ENCODE measurements around the gene PSD.

The PSD gene

DNA sequence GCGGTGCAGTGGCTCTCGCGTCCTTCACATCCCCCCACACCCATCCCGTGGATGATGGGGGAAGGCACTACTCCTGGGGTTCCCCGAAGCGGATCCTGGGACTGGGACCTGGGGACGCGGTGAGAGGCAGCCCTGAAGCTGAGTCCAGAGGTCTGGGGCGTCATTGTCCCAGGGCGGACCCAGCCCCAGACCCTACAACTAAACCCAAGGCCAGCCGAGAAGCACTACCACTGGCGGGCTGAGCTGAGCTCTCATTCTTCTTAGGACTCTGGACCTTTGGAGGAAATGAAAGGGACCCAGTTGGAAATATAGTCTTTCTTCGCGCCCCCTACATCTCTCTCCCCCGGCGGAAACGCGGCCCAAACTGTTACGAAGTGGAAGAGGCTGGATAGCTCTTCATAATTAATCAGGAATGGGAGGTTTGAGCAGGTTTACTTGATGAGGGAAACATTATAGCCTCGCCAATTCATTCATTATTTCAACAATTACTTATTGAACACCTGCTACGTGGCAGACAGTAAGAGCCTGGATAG lies 1.7 kb upstream of the PSD start:
- DNase-seq (ENCODE audit: low read depth), result no peak

DNA sequence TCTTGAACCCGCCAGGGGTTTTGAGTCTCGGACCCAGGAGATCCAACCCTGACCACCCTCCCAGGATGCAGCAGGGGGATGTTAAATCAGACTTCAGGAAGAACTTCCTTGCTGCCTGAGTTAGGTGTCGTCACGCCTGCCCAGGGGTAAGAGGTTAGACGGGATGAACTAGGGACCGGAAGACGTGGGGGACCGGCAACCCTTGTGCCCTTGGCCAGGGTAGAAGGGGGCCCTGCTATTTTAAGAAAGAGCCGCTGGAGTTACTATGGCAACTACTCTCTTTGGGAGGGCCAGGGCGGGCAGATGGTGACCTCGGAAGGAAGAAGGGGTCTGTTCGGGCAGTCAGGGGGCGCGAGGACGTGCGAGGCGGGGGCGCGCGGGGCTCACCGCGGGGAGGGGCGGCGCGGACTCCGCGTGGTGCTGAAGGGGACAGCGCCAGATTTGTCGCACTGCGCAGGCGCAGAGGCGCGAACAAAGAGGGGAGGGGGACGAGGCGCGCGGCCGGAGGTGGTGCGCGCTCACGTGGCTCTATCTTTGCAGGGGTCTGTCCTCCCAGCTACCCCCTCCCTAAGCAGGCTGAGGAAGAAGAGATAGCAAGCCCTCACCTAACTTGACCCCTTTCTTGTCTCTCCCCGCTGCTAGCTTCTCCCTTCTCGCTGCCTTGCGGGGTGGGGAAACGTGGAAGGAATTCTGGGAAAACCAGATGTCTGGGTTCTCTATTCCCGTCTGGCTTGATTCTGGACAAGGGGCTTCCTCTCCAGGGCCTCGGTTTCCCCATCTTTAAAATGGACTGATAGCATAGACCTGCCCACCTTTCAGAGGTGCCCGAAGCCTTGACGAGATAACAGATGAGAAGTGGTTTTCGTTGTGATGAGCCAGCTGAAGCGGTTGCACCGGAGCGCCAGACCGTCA lies 940 bp upstream of the PSD start:
- peak; percentile 48 for DNase-seq (ENCODE audit: low read depth)

DNA sequence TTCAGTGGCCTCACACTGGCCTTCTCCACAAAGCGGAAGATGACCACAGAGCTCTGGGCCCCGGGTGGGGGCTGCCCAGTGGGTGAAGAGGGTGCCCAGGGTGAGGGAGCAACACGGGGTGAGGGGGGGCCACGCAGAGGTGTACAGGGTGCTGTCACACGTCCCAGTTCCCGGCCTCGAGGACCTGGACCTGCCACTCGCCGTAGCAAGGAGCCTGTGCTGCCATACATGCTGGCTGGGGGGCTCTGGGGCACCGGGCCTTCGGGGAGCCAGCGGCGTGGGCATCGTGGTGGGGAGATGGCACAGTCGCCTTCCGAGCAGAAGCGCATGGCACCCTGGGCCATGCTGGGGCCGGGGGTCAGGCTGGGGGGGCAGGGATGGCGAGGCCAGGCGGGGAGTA lies 1.9 kb downstream of the PSD start:
- no peak for DNase-seq (ENCODE audit: low read depth)

DNA sequence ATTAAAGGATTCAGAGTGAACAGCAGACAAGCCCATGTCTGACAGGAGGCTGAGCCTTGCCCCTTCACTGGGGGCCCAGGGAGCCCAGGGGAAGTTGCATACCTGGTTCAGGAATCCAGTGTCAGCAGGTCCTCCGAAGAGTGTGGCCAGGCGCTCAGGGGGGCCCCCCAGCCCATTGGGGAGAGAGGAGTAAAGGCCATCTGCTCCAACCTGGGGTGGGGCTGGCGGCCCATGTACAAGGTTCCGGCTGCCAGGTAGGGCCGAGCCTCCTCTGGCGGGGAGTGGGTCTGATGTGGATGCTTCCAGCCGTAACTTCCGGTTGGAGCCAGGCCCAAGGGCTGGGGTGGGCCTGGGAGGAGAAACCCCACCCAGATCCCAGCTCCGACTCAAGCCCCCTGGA lies 2.3 kb downstream of the PSD start:
- no peak for DNase-seq (ENCODE audit: low read depth)

DNA sequence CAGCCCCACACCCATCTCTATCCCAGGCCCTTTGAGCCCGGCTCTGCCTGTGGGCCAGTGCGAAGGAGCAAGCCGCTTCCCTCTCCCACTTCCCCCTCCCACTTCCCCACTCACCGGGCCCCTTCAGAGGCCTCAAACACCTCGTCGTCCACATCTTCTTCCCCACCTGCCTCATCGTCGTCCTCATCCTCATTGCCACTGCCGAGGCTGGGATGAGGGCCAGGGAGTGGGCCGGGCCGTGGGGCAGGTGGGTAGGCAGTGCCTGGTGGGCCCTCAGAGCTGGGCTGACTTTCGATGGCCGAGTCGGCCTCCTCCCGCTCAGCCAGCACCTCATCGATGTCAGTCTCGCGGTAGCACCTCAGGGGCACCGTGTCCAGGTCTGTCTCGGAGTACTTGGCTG lies 3.8 kb downstream of the PSD start:
- no peak for DNase-seq (ENCODE audit: low read depth)

DNA sequence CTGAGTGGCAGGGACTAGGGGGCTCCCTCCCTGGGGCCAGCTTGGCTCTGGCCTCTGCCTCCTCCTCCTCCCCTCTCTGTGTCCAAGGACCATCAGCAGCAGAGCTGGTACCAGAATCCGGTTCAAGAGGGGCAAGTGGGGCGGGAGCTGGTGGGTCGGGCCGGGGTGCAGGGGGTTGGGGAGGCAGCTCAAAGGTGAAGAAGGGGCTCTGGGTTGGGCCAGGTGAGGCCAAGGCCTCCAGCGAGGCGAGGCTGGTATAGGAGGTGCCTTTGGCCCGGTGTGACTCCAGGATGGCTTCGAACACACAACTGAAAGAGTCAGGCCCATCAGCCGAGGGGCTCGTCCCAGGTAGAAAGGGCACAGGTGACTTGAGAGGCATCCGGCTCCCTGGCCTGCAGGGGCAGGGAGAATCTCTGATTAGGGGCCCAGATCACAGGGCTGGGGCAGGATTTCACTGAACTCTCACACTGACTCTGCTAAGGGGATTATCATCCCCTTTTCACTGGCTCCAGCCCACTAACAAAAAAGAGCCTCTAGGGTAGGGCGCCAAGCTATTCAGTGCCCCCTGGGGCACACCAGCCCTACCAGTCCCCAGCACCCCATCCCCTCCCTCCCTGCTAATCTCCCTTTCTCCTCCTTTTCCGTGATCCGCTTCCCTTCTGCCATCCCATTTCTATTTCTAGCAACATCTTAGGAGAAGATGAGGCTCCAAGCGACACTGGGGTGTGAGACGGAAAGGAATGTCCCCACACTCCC lies 4.6 kb downstream of the PSD start:
- no peak for DNase-seq (ENCODE audit: low read depth)

DNA sequence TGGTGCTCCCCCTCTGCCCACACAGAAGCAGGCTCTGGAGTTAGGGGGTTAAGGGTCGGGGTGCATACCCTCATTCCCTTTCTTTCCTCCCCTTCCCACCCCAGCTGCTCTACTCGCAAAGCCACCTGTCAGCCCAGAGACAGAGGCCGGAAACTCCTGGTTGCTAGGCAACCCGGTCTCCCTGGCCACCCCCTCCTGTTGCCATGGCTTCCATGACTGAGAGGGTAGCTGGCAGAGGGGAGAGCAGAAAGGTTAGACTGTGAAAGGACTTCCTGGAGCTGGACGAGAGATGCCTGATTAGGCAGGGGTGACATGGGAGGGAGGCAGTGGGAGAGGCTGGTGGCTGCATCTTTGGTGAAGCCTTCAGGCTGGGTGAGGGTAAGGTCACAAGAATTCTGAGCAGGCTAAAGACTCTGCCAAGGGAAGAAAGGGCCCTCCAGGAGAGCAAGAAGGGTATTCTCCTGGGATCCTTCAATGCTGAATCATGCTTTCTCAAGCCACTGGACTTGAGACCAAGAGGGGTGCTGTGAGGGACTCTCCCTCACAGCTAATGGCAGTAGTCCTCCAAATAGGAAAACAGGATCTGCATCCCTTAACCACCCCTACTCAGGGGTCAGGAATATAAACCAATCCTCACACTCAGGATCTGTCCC lies 5.4 kb downstream of the PSD start:
- no peak for DNase-seq (ENCODE audit: low read depth)

DNA sequence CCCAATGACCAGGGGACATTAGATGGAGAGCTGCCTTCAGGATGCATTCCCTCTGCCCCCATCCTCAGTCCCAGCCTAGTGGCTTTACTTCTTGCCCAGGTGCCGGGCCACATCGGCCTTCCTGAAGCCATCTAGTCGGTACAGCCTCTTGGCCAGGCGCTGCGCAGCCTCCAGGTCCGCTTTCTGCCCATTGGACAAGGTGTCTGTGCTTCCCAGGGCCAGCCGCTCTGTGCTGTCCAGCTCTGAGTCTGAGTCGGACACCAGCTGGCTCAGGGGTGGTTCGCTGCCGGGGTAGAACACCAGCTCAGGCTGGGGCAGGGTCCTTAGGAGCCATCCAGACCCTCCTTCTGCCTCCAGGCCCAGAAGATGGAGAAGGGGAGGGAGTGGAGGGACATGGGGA lies 6.3 kb downstream of the PSD start:
- DNase-seq (ENCODE audit: low read depth), result no peak

DNA sequence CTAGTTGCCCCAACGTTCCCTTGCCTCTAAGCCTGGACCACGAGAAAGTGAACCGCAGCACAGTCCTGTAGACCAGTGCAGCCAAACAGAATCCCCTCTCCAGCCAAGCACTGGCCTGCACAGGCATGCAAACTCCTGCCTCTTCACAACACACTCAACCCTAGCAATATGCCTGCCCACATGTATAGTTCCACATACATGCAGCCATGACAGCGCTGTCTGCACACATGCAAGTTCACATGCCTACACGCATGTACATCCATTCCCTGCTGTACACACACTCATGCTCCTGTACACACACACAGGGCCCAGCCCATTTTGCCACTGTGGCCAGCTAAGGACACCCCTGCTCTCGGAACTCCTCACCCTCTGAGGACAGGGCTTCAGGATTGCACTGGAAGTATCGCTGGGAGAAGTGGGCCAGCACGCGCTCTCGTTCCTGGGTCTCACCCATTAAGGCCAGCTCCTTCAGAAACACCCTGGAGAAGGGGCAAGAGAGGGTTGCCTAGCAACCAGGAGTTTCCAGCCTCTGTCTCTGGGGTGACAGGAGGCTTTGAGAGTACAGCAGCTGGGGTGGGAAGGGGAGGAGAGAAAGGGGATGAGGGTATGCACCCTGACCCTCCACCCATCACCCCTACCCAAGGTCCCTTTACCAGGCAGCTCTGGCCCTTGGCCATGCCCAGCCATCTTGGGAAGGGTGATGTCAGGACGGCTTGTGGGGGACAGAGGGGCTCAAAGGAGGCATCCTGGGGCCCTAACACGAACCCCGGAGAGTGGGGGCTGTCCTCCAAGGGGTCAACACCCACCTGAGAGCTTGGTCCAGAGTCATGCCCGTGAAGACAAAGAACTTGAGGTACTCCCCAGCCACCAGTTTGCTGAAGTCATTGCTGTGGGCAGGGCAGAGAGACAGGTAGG lies 7.0 kb downstream of the PSD start:
- DNase-seq (ENCODE audit: low read depth), result no peak

DNA sequence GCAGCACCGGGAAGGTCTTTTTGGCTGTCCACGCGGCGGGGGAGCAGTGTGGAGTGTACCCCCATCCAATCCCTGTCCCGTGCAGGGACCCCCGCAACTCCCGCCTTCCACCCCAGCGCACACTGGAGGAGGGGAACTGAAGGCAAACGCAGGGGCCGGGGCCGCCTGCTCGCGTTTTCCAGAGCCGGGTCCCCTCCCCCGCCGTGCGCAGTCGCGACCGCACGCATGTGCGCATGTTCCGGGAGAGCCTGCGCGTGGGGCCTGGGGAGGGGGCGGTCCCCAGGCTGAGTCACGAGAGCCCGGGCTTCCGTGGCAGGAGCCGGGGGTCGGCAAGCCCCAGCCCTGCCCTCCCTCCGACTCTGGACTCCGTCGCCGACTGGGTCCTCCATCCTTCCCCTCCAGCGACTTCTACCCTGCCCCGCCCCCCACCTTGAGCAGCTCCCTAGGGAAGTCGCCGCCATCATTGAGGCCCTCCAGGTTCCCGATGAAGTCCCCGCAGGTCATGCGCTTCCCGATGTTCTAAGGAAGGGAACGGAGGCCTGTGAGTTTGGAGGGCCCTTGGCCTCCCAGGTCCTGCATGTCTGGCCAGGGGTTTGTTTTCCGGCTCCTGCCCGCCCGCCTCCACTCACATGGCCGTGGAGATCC lies 8.0 kb downstream of the PSD start:
- DNase-seq (ENCODE audit: low read depth), result no peak

DNA sequence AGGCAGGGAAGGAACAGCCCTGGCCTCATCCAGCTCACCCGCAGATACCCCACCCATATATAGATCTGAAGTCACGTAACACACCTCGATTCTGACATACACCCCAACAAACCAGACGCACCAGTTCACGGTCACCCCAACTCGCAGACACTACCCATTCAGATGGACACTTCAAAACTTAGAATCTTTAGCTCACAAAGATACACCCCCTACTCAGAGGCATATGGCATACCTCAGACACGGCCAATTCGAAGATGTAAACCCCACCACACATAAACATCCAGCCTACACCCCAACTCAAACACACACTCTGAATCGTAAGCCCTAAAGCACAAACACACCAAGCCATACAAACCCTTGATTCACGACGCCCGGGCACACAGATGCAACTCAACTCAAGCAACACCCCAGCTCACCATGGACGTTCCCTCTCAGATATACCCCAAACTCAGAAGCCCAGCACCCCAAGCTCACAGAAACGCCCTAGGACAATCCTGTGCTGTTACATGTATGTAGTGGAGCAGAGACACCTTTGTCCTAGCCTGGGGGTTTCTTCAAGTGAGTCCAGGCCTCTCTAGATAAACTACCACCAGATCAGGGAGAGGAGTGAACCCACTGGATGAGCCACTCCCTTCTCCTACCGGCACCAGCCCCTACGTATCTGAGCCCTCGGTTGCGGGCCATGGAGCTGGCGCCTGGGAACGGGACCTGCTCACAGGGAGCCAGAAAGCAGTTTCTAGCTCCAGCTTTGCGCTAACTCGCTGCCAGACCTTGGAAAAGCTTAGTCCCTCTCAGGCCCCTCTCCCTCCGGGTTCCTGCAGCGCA lies 8.8 kb downstream of the PSD start:
- DNase-seq (ENCODE audit: low read depth), result no peak

DNA sequence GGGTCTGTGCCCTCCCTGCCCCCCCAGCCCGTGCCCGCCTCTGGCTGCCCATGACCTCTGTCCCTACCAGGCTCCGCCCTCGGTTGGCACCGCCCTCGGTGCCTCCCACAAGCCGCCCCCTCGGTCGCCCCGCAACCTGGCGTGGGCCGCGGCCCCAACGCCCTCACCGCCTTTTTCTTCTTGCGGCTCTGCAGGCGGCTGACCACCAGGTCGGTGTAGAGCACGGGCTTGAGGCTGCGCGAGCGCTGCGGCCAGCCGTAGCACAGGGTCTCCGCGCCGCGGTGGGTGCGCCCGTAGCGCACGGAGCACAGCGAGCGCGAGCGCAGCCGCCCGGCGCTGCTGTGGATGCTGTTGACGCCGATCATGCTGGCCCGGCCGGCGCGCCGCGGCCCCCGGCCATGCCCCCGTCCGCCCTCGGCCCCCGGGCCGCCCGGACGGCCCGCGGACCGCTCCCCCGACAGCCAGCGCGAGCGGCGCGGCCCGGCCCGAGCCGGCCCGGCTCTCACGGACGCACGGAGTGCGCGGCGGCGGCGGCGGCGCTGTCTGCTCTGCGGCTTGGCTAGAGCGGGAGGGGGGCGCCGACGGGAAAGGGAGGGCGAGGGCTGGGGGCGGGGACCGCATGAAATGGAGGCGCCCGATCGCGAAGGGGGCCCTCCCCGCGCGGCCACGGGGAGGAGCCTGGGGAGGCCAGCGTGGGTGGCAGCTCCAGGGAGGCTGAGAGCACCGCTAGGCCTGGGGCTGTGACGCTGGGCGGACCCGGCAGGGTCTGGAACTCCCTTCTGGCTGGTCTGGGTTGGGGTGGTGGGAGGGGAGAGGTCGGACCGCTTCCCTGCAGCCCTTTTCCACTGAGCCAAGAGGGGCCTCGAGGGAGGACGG lies 9.6 kb downstream of the PSD start:
- peak; percentile 65 for DNase-seq (ENCODE audit: low read depth)

DNA sequence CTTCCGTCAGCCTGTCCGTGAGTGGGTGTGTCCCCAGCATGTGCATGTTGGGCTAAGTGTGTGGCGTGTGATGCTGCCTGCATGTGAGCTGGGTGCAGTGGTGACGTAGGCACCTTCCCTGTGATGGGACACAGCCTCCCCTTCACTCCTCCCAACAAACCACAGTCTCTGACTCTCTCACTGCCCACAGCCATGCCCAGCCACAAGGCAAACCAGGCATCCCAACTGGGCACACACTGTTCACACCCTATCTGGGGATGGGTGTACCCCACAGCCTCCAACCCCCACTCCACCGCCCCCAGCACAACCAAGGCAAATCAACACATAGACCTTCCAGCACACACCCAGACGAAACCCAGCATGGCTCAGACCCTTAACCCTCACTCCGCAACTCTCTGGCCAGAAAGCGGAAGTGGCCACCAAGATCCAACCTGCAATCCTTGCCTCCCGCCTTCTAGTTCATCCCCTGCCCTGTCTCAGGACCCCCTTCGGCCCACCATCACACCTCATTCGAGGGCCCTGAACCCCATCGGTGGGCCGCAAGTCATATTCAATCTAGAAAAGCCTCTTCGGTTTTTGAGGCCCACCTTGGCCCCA lies 10.4 kb downstream of the PSD start:
- DNase-seq (ENCODE audit: low read depth), result no peak

DNA sequence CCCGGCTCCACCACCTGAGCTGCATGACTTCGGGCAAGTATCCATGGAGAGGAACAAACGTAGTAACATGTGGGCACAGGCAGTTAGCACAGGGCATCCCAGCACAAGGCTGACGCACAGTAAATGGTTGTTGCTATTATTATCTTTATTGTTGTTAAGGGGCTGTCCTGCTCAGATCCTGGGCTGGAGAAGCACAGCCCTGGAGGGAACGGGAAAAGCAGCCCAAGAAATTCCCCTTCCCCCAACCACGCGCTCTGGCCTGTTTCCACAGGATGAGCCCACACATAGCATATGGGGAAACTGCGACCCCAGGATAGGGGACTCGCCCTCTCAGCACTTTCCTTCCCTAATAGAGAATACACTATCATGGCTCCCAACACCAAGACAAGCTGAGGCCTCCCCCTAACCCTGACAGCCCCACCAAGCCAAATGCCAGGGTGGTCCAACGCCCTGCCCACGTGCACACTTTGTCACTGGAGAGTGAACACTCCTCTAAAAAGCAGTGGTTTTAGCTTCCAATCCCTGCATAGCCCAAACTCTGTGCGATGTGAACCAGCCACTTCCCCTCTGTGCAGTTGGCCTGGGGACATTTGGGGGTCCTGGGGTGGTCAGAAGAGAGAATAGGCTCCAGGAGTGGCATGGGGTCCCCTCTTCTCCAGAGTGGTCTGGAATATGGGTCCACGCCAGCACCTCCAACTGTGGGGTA lies 11.0 kb downstream of the PSD start:
- DNase-seq (ENCODE audit: low read depth), result no peak

DNA sequence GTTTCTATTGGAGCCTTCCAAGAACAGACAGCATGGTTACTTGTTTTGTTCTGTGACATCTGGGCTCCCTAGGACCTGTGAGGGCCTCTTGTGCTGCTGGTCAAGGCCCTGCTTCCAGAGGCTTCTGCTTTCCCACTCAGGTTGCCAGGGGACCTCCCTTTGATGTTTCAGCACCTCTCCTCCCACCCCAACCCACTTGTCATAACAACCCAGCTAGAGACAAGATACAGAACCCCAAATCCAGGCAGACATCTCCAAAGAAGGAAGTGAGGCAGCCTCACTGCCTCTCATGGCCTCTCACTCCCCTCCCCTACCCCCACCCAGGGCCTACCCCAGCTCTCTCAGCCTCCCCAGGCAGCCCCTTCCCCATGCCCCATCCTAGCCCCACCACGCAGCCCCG lies 11.8 kb downstream of the PSD start:
- no peak for DNase-seq (ENCODE audit: low read depth)

DNA sequence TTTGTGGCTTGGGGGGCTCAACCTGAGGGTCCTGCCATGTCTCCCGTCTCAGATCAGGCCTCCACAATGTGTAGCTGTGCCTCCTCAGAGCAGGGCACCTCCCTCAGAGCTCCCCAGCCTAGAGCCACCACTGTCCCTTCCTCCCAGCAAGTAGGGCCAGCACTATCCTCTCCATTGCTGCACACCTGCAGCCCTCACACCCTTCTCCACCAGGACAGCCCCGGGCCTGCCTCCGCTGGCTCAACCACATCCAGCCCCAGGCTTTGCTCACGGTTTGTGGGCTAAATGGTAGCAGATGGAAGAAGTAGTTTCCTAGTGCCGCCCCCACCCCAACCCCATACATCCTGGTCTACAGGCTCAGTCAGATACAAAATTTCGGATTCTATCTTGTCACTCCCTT lies 13.0 kb downstream of the PSD start:
- no peak for DNase-seq (ENCODE audit: low read depth)

DNA sequence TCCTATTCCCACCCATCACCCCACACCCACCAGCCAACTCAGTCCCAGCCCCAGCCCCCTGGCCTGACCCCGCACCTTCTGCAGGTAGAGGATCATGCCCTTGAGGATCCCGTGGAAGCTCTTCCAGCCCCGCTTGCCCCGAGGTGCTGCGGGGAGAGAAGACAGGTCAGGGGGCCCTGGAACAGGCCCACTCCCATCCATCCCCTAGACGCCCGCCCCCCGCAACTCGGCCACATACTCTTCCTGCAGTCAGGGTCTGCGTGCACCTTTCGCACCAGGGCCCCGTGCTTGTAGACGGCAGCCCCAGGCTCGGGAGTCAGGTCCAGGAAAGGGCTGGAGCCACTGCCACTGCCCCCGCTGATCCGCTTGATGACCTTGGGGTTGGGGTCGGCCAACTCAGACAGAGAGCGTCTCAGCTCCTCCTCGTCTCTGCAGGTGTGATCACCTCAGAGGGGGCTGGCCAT lies 13.4 kb downstream of the PSD start:
- DNase-seq (ENCODE audit: low read depth), result no peak

All from T follicular helper cell (primary cell).